AG10803 (cell line): ENCODE measurements around the gene MESP1.
A peak's percentile ranks its signal among the peaks of the same experiment; 100 is the strongest.

Experiments used
- DNase-seq: peaks from one replicate; pipeline ENCODE4 v3.0.0; 2010; ENCODE audit warnings: low read depth
- H3K4me3 ChIP-seq: 2 replicates; pipeline ENCODE4 v1.5.1; 2011; ENCODE audit warnings: mild to moderate bottlenecking, low read length, control low read depth
- CTCF ChIP-seq: conservative IDR thresholded peaks from 2 replicates; pipeline ENCODE4 v1.5.1; 2011; ENCODE audit warnings: mild to moderate bottlenecking, low read length, control low read depth, inconsistent platforms

Gene MESP1, protein sequence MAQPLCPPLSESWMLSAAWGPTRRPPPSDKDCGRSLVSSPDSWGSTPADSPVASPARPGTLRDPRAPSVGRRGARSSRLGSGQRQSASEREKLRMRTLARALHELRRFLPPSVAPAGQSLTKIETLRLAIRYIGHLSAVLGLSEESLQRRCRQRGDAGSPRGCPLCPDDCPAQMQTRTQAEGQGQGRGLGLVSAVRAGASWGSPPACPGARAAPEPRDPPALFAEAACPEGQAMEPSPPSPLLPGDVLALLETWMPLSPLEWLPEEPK

GRCh38 chr15:89750560-89751542 is at the start of gene MESP1:
Gene MESP1 (minus strand): TSS chr15:89751249. CDS start chr15:89751231, 18 bp downstream.
- TF ChIP-seq CTCF: peak; percentile 64
- DNase-seq: peak; percentile 87
- H3K4me3 ChIP-seq: peak within 1 kb of the TSS; percentile 51

DNA sequence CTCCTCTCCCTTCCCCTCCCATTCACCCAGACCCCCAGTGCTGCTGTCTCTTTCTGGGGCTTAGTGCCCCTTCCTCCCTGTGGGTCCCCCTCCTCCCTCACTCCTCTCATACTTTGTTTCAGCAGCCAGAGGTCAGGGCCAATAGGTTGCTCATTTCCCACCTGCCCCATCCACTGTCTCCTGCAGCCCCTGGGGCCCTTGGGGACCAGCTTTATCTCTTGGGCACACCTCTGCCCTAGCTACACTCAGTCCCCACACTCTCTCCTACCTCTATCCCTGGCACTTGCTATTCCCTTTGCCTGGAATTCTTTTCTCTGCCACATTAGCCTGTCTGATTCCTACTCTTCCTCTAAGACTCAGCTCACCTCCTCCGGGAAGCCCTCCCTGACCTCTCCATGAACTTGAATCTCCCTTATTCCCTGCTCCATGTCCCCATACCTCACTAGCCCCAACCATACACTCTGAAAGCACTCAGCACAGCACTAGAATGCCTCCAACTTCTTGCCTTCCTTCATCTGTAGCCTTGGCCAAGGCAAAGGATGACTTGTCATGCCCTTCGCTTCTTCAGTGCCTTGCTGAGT is 49.0 kb upstream of the MESP1 start:
- no peak for TF ChIP-seq CTCF
- no peak overlapping the region for H3K4me3 ChIP-seq
- no peak for DNase-seq

DNA sequence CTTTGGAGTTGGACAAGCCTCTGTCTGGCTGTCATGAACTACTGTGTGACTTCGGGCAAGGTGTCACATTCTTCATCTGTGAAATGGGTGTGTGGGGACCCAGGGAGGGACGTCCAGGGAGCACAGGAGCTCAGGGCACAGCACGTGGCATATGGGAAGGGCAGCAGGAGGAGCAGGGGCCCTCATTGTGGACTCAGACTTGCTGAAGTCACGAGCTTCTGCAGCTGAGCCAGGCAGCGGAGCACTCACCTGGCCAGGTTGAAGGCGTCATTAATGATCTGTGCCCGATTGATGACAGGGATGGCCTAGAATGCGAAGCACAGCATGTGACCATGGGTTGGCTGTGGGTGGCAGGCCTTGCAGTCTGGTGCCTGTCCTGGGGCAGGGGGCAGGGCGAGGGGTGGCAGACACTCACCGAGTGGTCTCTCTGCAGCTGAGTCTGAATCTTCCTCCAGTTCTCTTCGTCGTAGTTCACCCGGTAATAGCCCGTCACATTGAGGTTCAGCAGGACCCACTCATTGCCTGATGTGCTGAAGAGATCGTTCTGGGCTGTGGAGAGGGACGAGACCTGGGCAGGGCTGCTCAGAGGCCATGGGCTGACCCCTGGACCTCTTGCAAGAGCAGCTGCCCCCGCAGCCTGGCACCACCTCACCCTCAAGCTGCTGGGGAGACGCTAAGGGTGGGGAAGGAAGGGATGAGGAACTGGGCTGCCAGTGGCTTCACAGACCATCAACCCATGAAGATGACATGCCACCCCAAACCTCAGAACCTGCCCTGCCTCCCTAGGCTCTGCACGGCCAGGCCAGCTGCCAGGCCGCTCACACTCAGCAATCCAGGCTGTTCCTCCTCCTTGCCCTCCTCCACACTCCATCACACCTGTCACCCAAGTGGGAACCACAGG is 48.2 kb upstream of the MESP1 start:
- no peak for TF ChIP-seq CTCF
- H3K4me3 ChIP-seq: no peak overlapping the region
- DNase-seq: no peak

GRCh38 chr15:89797678-89798201 is 46.7 kb upstream of the MESP1 start:
- DNase-seq: no peak
- no peak overlapping the region for H3K4me3 ChIP-seq
- no peak for TF ChIP-seq CTCF

- DNase-seq: no peak
- H3K4me3 ChIP-seq: no peak overlapping the region
- no peak for TF ChIP-seq CTCF
These were observed 44.9 kb upstream of the MESP1 start for GRCh38 chr15:89795996-89796395.

GRCh38 chr15:89794627-89795241 is 43.7 kb upstream of the MESP1 start:
- no peak overlapping the region for H3K4me3 ChIP-seq
- no peak for TF ChIP-seq CTCF
- peak; percentile 33 for DNase-seq
